Measurements from ENCODE around the gene RBM6.

DNA sequence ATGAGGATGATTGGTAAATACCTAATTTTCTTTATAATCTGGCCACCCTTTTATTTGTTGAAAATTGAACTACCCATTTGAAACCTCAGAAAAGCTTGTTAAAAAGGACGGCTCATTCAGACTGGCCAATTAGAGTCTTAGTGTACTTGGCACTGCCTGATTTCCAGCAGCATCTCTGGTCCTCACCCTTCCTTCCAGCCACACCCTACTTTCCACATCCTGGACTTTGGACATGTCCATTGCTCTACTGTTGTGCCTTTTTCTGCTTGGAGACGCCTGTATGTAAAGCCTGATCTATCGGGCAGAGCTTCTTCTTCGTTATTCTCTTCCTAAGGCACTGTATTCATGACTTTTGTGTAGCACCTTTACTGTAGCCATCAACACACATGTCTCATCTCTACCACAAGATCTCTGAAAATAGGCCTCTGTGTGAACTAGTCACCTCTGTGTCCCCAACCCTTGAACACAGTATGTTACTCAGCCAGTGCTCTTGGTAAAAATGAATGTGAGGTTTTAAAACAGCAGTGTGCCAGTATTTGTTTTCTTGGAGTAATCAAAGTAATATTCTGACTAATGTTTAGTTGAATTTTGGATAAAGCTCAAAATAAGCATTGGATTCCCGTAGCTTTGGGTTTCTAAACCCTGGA, 155.5 kb downstream of the RBM6 start:
- TF ChIP-seq, protein P1, sequence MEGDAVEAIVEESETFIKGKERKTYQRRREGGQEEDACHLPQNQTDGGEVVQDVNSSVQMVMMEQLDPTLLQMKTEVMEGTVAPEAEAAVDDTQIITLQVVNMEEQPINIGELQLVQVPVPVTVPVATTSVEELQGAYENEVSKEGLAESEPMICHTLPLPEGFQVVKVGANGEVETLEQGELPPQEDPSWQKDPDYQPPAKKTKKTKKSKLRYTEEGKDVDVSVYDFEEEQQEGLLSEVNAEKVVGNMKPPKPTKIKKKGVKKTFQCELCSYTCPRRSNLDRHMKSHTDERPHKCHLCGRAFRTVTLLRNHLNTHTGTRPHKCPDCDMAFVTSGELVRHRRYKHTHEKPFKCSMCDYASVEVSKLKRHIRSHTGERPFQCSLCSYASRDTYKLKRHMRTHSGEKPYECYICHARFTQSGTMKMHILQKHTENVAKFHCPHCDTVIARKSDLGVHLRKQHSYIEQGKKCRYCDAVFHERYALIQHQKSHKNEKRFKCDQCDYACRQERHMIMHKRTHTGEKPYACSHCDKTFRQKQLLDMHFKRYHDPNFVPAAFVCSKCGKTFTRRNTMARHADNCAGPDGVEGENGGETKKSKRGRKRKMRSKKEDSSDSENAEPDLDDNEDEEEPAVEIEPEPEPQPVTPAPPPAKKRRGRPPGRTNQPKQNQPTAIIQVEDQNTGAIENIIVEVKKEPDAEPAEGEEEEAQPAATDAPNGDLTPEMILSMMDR (IDR thresholded peaks at IDR 0.05; ENCODE audit: low read length) = no peak
- no peak for TF ChIP-seq EZH2 (IDR thresholded peaks at IDR 0.05; ENCODE audit: borderline replicate concordance, low read length)

All from OCI-LY1 (cell line).